ENCODE results near the gene OVAAL.

Gene OVAAL

GRCh38 chr1:180542838-180543145, 16.0 kb upstream of the OVAAL start:
- H3K4me2 ChIP-seq (ENCODE audit: low read depth, low read length) = no peak overlapping the region
- H3K27ac ChIP-seq (ENCODE audit: low read length) = no peak overlapping the region
- no peak for DNase-seq
- no peaks in the 10 kb centered on the region for H3K9me3 ChIP-seq (replicated peaks; ENCODE audit: insufficient read depth, low read length)
- H3F3A ChIP-seq (ENCODE audit: insufficient read depth, low read length) = no peaks in the 10 kb centered on the region
- TF ChIP-seq CTCF (IDR thresholded peaks at IDR 0.05; ENCODE audit: low read length) = no peak
- H3K27me3 ChIP-seq (replicated peaks; ENCODE audit: insufficient read depth, low read length) = no peaks in the 10 kb centered on the region
- no peak overlapping the region for H2AFZ ChIP-seq (ENCODE audit: low read length)
- H3K4me3 ChIP-seq (ENCODE audit: low read length) = no peak overlapping the region
- H3K9ac ChIP-seq (ENCODE audit: low read length) = no peak overlapping the region
- H3K36me3 ChIP-seq (replicated peaks; ENCODE audit: insufficient read depth, low read length) = no peaks in the 10 kb centered on the region
- H3K4me1 ChIP-seq (ENCODE audit: low read length) = no peaks in the 10 kb centered on the region
- H3K9me2 ChIP-seq (replicated peaks; ENCODE audit: insufficient read depth, low read length) = no peaks in the 10 kb centered on the region
- no peaks in the 10 kb centered on the region for H3K79me2 ChIP-seq (ENCODE audit: low read length)
- H4K20me1 ChIP-seq (ENCODE audit: insufficient read depth, low read length) = no peaks in the 10 kb centered on the region

GRCh38 chr1:180544050-180544449, 14.7 kb upstream of the OVAAL start:
- Histone ChIP-seq H3K9me2 (replicated peaks; ENCODE audit: insufficient read depth, low read length) (no peaks in the 10 kb centered on the region), H3K4me1 (ENCODE audit: low read length) (no peaks in the 10 kb centered on the region), H3K4me2 (ENCODE audit: low read depth, low read length) (no peak overlapping the region), H3K4me3 (ENCODE audit: low read length) (no peak overlapping the region), H3K27me3 (replicated peaks; ENCODE audit: insufficient read depth, low read length) (no peaks in the 10 kb centered on the region), H4K20me1 (ENCODE audit: insufficient read depth, low read length) (no peaks in the 10 kb centered on the region), H3K36me3 (replicated peaks; ENCODE audit: insufficient read depth, low read length) (no peaks in the 10 kb centered on the region), H3F3A (ENCODE audit: insufficient read depth, low read length) (no peaks in the 10 kb centered on the region), H3K9ac (ENCODE audit: low read length) (no peak overlapping the region), H3K79me2 (ENCODE audit: low read length) (no peaks in the 10 kb centered on the region), H3K27ac (ENCODE audit: low read length) (no peak overlapping the region), H3K9me3 (replicated peaks; ENCODE audit: insufficient read depth, low read length) (no peaks in the 10 kb centered on the region), H2AFZ (ENCODE audit: low read length) (no peak overlapping the region)
- TF ChIP-seq EZH2 (optimal IDR thresholded peaks at IDR 0.05; ENCODE audit: low read depth, low read length) = no peak
- TF ChIP-seq EZH2phosphoT487 (IDR thresholded peaks at IDR 0.05; ENCODE audit: low read length) = no peak
- no peak for TF ChIP-seq CTCF (IDR thresholded peaks at IDR 0.05; ENCODE audit: low read length)
- no peak for DNase-seq

GRCh38 chr1:180545991-180546390, 12.8 kb upstream of the OVAAL start:
- no peaks in the 10 kb centered on the region for H3K36me3 ChIP-seq (replicated peaks; ENCODE audit: insufficient read depth, low read length)
- H3F3A ChIP-seq (ENCODE audit: insufficient read depth, low read length) = no peaks in the 10 kb centered on the region
- TF ChIP-seq EZH2 (optimal IDR thresholded peaks at IDR 0.05; ENCODE audit: low read depth, low read length) (no peak), CTCF (IDR thresholded peaks at IDR 0.05; ENCODE audit: low read length) (no peak), EZH2phosphoT487 (IDR thresholded peaks at IDR 0.05; ENCODE audit: low read length) (no peak)
- H2AFZ ChIP-seq (ENCODE audit: low read length) = no peak overlapping the region
- no peak overlapping the region for H3K9ac ChIP-seq (ENCODE audit: low read length)
- H3K9me2 ChIP-seq (replicated peaks; ENCODE audit: insufficient read depth, low read length) = no peaks in the 10 kb centered on the region
- no peaks in the 10 kb centered on the region for H3K9me3 ChIP-seq (replicated peaks; ENCODE audit: insufficient read depth, low read length)
- H3K4me1 ChIP-seq (ENCODE audit: low read length) = no peaks in the 10 kb centered on the region
- H4K20me1 ChIP-seq (ENCODE audit: insufficient read depth, low read length) = no peaks in the 10 kb centered on the region
- no peaks in the 10 kb centered on the region for H3K79me2 ChIP-seq (ENCODE audit: low read length)
- no peak overlapping the region for H3K4me3 ChIP-seq (ENCODE audit: low read length)
- no peak overlapping the region for H3K27ac ChIP-seq (ENCODE audit: low read length)
- H3K4me2 ChIP-seq (ENCODE audit: low read depth, low read length) = no peak overlapping the region
- no peaks in the 10 kb centered on the region for H3K27me3 ChIP-seq (replicated peaks; ENCODE audit: insufficient read depth, low read length)
- no peak for DNase-seq
